Common myeloid progenitor, CD34-positive (primary cell): ENCODE measurements around the gene HORMAD2.

Source experiments
- CTCF ChIA-PET: fragments of 350-600 bp; sonication (Branson Sonifier 250); formaldehyde crosslinking; loops from one replicate; lab custom pipeline; 2021; ENCODE audit warnings: antibody characterized with exemption; lab: Charles Lee
- POLR2A ChIA-PET: fragments of 350-600 bp; sonication (Branson Sonifier 250); formaldehyde crosslinking; loops from one replicate; lab custom pipeline; 2021; ENCODE audit warnings: antibody characterized with exemption; lab: Charles Lee
- DNase-seq, 3 donors: peaks; one replicate each; pipeline versions ENCODE4 v3.0.0 to v3.0.0-alpha.2; 2013
- H3K27ac ChIP-seq, 2 experiments: 1 replicate in 1 of 2; 2 replicates in 1 of 2; pipeline ENCODE4 v1.7.0; 2013; ENCODE audit warnings: inconsistent platforms in 2 of 2, low read length in 2 of 2, mild to moderate bottlenecking in 2 of 2, low read depth in 1 of 2, moderate library complexity in 1 of 2; ENCODE audit not compliant: severe bottlenecking in 2 of 2, insufficient read depth in 1 of 2, poor library complexity in 1 of 2
- H3K27me3 ChIP-seq, 5 experiments: replicated peaks in 2 of 5; 1 replicate in 3 of 5; 2 replicates in 2 of 5; pipeline versions ENCODE4 v1.6.1 to v1.7.0; 2013; ENCODE audit warnings: low read length in 4 of 5, mild to moderate bottlenecking in 2 of 5, moderate library complexity in 2 of 5, inconsistent platforms in 1 of 5; ENCODE audit not compliant: insufficient read depth in 5 of 5, control insufficient read depth in 4 of 5
- H3K36me3 ChIP-seq, 4 experiments: 1 replicate in 2 of 4; 2 replicates in 2 of 4; pipeline versions ENCODE4 v1.6.1 to v1.7.0; 2013; ENCODE audit warnings: low read length in 3 of 4, control low read depth in 1 of 4, mild to moderate bottlenecking in 1 of 4; ENCODE audit not compliant: control insufficient read depth in 4 of 4, insufficient read depth in 4 of 4
- H3K4me1 ChIP-seq, 4 experiments: 1 replicate in 3 of 4; 2 replicates in 1 of 4; pipeline versions ENCODE4 v1.6.1 to v1.7.1; 2013; ENCODE audit warnings: low read length in 3 of 4, mild to moderate bottlenecking in 3 of 4, control low read depth in 1 of 4, inconsistent platforms in 1 of 4, moderate library complexity in 1 of 4; ENCODE audit not compliant: control insufficient read depth in 4 of 4, insufficient read depth in 4 of 4; ENCODE audit errors: control extremely low read depth in 1 of 4
- H3K4me3 ChIP-seq, 7 experiments: 1 replicate in 4 of 7; 2 replicates in 3 of 7; pipeline versions ENCODE4 v1.5.1 to v1.7.0; 2013; ENCODE audit warnings: mild to moderate bottlenecking in 7 of 7, low read length in 6 of 7, moderate library complexity in 6 of 7, inconsistent platforms in 2 of 7, low read depth in 2 of 7, control low read depth in 1 of 7; ENCODE audit not compliant: insufficient read depth in 4 of 7, control insufficient read depth in 1 of 7; ENCODE audit errors: extremely low read depth in 1 of 7
- H3K9me3 ChIP-seq, 5 experiments: 1 replicate in 4 of 5; 2 replicates in 1 of 5; pipeline versions ENCODE4 v1.6.1 to v1.7.1; 2013; ENCODE audit warnings: low read length in 4 of 5, mild to moderate bottlenecking in 2 of 5, inconsistent platforms in 1 of 5, low read depth in 1 of 5, moderate library complexity in 1 of 5; ENCODE audit not compliant: control insufficient read depth in 4 of 5, insufficient read depth in 2 of 5; ENCODE audit errors: control extremely low read depth in 1 of 5
- WGBS: methylation state at CpG from one replicate; pipeline ENCODE4 v1.1.5; 2013; ENCODE audit not compliant: insufficient coverage; 5-methylcytosine and 5-hydroxymethylcytosine counted together

The HORMAD2 gene

DNA sequence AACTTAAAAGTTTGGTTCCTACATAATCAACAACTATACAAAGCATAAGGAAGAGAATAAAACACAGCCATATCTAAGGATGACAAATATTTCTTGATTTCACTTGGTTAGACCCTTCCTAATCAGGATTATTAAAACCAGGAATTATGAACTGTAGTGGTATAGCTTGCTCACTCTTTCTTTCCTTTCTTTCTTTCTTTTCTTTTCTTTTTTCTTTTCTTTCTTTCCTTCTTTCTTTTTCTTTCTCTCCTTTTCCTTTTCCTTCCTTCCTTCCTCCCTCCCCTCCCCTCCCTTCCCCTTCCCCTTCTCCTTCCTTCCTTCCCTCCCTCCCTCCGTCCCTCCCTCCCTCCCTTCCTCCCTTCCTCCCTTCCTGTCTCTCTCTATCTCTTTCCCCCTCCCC is 78.0 kb downstream of the HORMAD2 start:
- Histone ChIP-seq H3K4me1 (peaks cover 10 to 22% (median 16%) of the 10 kb centered on the region in 4 experiments), H3K4me3 (no peak overlapping the region), H3K27me3 (no peaks in the 10 kb centered on the region), H3K9me3 (no peaks in the 10 kb centered on the region), H3K36me3 (no peaks in the 10 kb centered on the region), H3K27ac (no peak overlapping the region)
- ChIA-PET CTCF (interaction anchor here (0.6 to 1.2 kb wide), 3 partner anchors 13 to 98 kb away, joined by 3 to 4 read pairs (median 3); no protein-coding TSS in a partner anchor), POLR2A (no interaction called here)
- WGBS, result no CpG with 5 or more reads among the region's 1 CpG
- no peak for DNase-seq

DNA sequence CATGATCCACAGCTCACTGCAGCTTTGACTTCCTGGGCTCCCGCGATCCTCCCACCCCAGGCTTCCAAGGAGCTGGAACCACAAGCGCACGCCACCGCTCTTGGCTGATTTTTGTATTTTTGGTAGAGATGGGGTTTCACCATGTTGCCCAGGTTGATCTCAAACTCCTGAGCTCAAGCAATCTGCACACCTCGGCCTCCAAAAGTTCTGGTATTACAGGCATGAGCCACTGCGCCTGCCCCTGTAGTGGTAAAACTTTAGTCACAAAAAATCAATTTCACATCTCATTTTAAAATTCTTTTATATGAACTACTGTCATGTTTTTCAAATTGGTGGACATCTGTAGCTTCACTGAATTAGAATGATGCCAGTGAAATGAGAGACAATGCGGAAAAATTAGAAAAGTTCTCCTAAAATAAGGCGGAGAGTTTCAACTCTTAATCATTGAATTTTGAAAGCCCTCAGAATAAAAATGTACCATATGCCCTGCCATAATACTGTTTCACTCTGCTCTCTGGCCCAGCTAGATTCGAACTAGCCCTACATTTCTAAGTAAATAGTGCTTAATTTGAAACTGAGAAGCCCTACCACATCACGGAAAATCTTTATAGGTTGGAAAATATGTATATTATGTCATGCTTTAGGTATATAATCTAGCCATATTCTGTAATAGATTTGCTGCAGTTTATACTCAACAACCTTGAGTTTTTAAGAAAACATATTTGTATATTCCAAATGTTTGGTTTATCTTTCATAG is 78.7 kb downstream of the HORMAD2 start:
- no peaks in the 10 kb centered on the region for H3K27me3 ChIP-seq
- no peaks in the 10 kb centered on the region for H3K36me3 ChIP-seq
- 100% methylated on average over 1 of the region's 11 CpGs for WGBS
- ChIA-PET POLR2A (no interaction called here), CTCF (interaction anchor here (0.8 to 1.7 kb wide), 3 partner anchors 19 to 97 kb away, joined by 3 to 5 read pairs (median 3); no protein-coding TSS in a partner anchor)
- no peak overlapping the region for H3K27ac ChIP-seq
- no peak overlapping the region for H3K4me3 ChIP-seq
- no peak for DNase-seq
- peaks cover 10 to 21% (median 16%) of the 10 kb centered on the region in 4 experiments for H3K4me1 ChIP-seq
- H3K9me3 ChIP-seq, result no peaks in the 10 kb centered on the region

DNA sequence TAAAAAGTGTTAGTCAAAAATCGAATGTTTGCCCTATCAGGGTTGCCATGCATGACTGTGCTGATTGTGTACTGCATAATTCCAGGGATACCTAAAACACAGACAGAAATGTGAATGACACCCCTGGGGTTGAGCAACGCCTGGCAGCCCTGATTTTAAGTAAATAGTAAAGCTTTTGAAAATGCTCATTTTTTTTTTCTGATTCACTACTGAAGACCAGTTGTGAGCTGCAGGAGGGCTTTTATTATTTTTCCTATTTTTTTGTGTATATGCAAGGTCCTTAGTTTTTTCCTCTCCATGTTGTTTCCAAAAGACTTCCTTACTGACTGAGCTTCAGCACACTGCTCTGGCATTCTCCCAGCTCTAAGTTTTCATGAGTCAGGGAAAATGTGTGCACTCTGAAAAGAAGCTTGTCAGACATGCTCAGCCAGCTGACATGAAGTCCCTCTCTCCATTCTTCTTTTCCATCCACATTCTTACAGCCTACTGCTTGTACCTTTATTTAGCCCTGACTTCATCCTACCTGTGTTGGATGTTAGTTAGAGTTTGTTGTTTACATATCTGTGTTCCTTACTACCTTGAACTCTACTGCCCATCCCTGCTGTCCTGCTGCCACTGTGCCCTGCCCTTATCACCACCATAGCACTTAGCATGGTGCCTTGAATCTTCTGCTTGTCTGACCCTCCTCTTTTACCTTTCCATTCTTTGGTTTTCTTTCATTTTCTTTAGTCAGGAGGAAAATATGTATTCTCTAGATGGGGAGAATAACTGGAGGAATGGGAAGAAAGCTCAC is 79.5 kb downstream of the HORMAD2 start:
- no peak overlapping the region for H3K4me3 ChIP-seq
- H3K36me3 ChIP-seq, result no peaks in the 10 kb centered on the region
- ChIA-PET CTCF (interaction anchor here (0.9 to 1.7 kb wide), 4 partner anchors 19 to 96 kb away, joined by 3 to 5 read pairs (median 3); no protein-coding TSS in a partner anchor), POLR2A (interaction anchor here (1.0 kb wide), 1 partner anchor 9 kb away, joined by 4 read pairs; no protein-coding TSS in a partner anchor)
- no peak overlapping the region for H3K27ac ChIP-seq
- peaks cover 10 to 20% (median 16%) of the 10 kb centered on the region in 4 experiments for H3K4me1 ChIP-seq
- peak in 2 of 3 donors; percentile 19 to 36 for DNase-seq
- H3K27me3 ChIP-seq, result no peaks in the 10 kb centered on the region
- no peaks in the 10 kb centered on the region for H3K9me3 ChIP-seq
- WGBS, result 50% methylated on average over 2 of the region's 2 CpGs

DNA sequence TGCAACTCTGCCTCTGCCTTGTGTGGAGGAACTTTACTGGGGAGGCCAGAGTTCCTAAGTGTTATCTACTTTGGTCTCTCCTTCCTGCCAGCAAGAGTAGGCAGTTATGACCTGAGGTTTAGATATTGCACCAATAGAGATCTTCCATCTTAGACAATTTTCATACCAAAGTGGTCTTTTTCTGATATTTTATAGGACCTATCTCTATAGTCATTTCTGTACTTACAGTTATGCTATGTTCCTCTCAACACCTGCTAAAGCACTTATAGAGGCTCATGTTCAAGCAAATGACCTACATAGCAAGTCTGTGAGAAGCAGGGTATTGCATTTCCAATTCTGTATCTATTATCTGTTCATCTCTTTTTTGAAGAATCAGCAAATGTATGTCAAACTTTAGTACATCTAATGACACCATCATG is 80.8 kb downstream of the HORMAD2 start:
- no peak overlapping the region for H3K27ac ChIP-seq

DNA sequence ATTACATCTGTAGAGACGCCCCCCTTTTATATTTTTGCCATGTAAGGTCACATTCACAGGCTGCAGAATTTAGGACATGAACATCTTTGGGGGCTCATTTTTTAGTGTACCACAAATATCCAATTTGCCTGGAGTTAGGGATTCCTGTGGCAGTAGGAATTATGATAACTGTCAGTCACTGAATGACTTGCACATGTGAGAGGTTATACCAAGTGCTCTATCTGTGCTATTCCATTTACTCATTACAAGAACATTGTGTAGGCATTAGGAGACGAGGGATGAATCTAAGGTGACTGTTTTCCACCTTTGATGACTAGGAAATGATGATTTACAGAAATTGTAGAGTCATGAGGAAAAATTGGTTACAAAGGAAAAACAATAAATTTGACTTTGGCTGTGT is 87.0 kb downstream of the HORMAD2 start:
- Histone ChIP-seq H3K9me3 (no peaks in the 10 kb centered on the region), H3K36me3 (no peaks in the 10 kb centered on the region), H3K27me3 (no peaks in the 10 kb centered on the region), H3K4me3 (no peak overlapping the region), H3K27ac (no peak overlapping the region), H3K4me1 (peaks cover 6 to 19% (median 13%) of the 10 kb centered on the region in 4 experiments)
- WGBS, result 100% methylated on average over 2 of the region's 2 CpGs
- DNase-seq, result no peak
- CTCF ChIA-PET, result interaction anchor here (1.0 to 1.3 kb wide), 2 partner anchors 11 to 12 kb away, joined by 3 read pairs; no protein-coding TSS in a partner anchor
- POLR2A ChIA-PET, result no interaction called here

More for the DNA sequence above, 80.8 kb downstream of the HORMAD2 start:
- Histone ChIP-seq H3K9me3 (no peaks in the 10 kb centered on the region), H3K4me1 (peaks cover 10 to 20% (median 16%) of the 10 kb centered on the region in 4 experiments), H3K27me3 (no peaks in the 10 kb centered on the region), H3K4me3 (no peak overlapping the region), H3K36me3 (no peaks in the 10 kb centered on the region)
- ChIA-PET CTCF (interaction anchor here (1.5 to 1.7 kb wide), 3 partner anchors 17 to 26 kb away, joined by 3 to 5 read pairs (median 3); no protein-coding TSS in a partner anchor), POLR2A (no interaction called here)
- peak in 2 of 3 donors; percentile 20 to 39 for DNase-seq

DNA sequence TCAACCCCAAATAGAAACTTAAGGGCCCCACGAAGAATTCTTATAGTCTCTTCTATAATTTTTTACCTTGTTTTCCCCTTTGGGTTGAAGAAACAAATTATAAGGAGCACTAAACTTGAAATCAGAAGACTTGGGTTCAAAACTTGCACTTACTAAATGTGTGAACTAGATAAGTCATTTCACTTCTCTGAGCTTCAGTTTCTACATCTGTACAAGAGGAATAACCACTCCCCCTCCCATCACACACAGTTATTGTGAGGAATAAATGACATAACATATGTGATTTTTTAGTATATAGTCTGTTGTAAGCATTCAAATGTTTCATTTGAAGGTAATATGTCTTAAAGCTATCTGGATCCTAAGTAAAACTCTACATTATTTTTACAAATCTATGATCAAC is 87.5 kb downstream of the HORMAD2 start:
- H3K27me3 ChIP-seq, result no peaks in the 10 kb centered on the region
- H3K9me3 ChIP-seq, result no peaks in the 10 kb centered on the region
- ChIA-PET CTCF (interaction anchor here (1.0 to 1.3 kb wide), 2 partner anchors 10 to 12 kb away, joined by 3 read pairs; no protein-coding TSS in a partner anchor), POLR2A (interaction anchor here (1.6 kb wide), 1 partner anchor 8 kb away, joined by 4 read pairs; no protein-coding TSS in a partner anchor)
- 100% methylated on average over 1 of the region's 1 CpG for WGBS
- H3K27ac ChIP-seq, result no peak overlapping the region
- peaks cover 6 to 19% (median 13%) of the 10 kb centered on the region in 4 experiments for H3K4me1 ChIP-seq
- H3K4me3 ChIP-seq, result no peak overlapping the region
- no peak for DNase-seq
- H3K36me3 ChIP-seq, result no peaks in the 10 kb centered on the region
